HG03095 (cell line): ENCODE measurements around the gene PHLDB3.
"Not testable (repeated sequence)": the region's sequence is repeated elsewhere in the genome, so short reads cannot be mapped to it uniquely, and the experiment has no call there.

ENCODE experiments used
- ATAC-seq: cut with Tn5 transposase; IDR thresholded peaks from one replicate; pipeline ENCODE4 v1.9.1; 2021; ENCODE audit warnings: moderate library complexity; ENCODE audit not compliant: unreplicated experiment

PHLDB3 gene

GRCh38 chr19:43527860-43528622 is 23.5 kb upstream of the PHLDB3 start:
- no peak for ATAC-seq

DNA sequence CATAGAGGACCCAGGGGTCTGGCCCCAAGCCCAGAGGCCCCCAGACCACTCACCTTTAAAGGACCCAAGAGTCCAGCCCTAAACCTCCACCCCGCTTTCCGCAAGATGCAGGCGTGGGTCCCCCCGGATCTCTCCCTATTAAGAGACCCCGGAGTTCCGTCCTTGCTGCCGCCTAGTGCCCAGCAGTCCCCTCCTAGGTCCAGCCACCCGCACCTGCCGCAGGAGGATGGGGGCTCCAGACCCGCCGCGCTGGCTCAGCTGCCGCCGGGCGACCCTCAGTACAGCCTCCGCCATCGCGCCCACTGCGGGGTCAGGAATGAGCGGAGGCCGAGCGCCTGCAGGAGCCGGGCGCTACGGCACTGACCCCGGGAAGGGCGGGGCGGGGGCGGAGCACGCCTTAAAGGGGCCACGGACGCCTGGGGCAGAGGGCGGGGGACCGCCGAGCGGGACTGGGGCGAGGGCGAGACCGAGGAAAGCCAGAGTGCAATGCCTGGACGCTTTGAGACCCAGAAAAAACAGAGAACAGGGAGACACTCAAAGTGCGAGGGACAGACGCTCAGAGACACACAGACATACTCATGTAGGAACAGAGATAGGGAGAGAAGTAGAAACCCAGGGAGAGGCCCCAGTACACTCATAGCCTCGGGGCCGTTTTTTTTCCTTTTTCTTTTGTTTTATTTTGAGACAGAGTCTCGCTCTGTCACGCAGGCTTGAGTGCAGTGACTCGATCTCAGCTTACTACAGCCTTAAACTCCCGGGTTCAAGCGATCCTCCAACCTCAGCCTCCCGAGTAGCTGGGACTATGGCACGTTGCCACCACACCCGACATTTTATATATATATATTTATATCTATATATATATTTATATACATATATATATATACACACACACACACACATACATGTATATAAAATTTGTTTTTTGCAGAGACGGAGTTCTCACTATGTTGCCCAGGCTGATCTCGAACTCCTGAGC is 22.6 kb upstream of the PHLDB3 start, which contains the start of gene ETHE1:
ETHE1 (minus strand) TSS at position 318 of the 976 bp plus-strand sequence; CDS start at position 294, 24 bp downstream.
- ATAC-seq = peak; percentile 65

GRCh38 chr19:43525836-43526771 is 21.6 kb upstream of the PHLDB3 start:
- no peak for ATAC-seq

- no peak for ATAC-seq
Observed at GRCh38 chr19:43524922-43525835, 20.6 kb upstream of the PHLDB3 start.

DNA sequence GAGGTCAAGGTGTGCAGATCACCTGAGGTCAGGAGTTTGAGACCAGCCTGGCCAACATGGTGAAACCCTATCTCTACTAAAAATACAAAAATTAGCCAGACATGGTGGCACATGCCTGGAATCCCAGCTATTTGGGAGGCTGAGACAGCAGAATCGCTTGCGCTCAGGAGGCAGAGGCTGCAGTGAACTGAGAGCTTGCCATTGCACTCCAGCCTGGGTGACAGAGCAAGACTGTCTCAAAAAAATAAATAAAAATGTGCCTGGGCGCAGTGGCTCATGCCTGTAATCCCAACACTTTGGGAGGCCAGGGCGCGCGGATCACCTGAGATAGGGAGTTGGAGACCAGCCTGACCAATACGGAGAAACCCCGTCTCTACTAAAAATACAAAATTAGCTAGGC is 19.1 kb upstream of the PHLDB3 start:
- ATAC-seq = not testable (repeated sequence)

DNA sequence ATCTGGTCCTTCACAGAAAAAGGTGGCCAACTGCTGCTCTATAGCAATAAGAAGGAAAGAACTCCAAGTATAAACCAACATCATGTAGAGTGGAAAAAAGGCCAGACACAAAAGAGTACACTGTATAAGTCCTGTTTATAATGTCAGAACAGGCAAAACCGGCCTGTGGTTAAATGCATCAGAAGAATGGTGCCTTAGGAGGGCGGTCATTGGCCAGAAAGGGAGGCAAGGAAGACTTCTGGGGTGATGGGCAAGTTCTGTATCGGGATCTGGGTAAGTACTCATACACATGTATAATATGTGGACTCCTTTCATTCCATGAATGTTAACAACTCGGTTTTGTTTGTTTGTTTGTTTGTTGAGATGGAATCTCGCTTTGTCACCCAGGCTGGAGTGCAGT is 18.4 kb upstream of the PHLDB3 start:
- no peak for ATAC-seq

GRCh38 chr19:43519436-43520088 is 15.0 kb upstream of the PHLDB3 start:
- ATAC-seq = no peak

GRCh38 chr19:43518051-43518450 is 13.5 kb upstream of the PHLDB3 start:
- no peak for ATAC-seq

GRCh38 chr19:43512399-43512798 is 7.9 kb upstream of the PHLDB3 start:
- not testable (repeated sequence) for ATAC-seq

DNA sequence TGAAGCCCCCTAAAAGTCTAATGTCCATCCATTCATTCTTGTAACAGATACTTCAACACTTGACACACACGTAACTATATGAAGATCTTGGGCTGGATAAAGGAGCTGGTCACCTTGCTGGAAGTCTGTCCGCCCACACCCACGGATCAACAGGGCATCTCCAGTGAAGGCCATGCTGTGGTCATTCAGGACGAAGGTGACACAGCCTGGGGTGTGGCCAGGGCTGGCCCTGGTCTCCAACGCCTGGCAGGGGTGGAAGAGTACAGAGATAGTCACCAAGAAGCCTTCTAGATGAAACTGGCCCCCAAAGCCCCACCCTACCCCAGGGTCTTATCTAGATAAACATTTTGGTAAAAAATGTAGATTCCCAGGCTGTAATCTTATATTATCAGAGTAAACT is 6.8 kb upstream of the PHLDB3 start:
- no peak for ATAC-seq

DNA sequence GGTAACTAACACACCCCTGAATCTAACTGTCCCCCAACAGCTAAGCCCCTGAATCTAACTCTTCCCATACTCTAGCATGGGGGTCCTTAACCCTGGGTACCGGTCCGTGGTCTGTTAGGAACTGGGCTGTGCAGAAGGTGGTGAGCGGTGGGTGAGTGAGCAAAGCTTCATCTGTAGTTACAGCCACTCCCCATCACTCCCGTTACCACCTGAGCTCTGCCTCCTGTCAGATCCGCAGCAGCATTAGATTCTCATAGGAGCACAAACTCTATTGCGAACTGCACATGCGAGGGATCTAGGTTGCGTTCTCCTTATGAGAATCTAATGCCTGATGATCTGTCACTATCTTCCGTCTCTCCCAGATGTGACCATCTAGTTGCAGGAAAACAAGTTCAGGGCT is 6.2 kb upstream of the PHLDB3 start:
- ATAC-seq = no peak

DNA sequence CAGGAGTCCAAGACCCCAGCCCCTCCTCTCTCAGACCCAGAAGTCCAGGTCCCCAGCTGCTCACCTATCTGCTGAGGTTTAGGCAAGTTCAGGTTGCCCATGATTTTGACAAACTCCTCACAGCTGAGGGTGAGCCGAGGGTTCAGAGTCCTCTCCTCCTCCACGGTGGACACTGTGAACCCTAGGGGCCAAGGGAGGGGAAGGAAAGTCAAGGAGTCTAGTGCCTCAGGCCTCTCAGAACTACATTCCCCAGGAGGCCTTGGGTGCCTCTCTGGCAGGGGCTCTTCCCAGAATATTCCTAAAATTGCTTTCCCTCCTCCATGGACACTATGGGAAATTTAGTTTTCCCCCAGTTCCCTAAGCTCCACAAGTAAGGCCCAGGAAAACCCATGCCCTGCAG is 3.3 kb upstream of the PHLDB3 start:
- no peak for ATAC-seq

- ATAC-seq = no peak
Observed at GRCh38 chr19:43506629-43507028, 2.1 kb upstream of the PHLDB3 start.

DNA sequence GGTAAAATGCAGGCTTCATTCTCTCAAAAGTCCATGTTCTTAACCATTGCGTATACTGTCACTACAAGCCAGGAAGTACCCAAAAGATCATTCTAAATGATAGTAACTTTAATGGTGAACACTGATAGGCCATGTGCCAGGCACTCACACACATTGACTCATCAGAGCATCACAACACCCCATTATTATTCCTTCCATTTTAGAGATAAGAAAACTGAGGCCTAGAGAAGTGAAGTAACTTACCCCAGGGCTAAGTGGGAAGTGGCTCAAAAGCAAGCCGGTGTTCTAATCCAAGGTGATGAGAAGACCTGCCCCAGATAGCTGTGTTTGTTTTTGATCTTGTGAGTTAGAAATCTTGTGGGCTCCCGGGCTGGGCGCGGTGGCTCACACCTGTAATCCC is 1.4 kb upstream of the PHLDB3 start:
- ATAC-seq = no peak

DNA sequence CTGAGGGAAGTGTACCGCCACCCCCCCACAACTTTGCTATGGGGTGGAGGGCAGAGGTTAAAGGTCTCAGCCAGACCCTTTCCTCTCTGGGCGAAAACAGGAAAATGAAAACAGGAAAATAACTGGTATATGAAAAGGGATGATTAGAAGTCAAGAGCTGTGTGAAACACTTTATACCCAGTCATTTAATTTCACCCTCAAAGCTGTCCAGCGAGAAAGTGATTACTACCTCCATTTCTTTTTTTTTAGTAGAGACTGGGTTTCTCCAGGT is 575 bp upstream of the PHLDB3 start:
- ATAC-seq = no peak

DNA sequence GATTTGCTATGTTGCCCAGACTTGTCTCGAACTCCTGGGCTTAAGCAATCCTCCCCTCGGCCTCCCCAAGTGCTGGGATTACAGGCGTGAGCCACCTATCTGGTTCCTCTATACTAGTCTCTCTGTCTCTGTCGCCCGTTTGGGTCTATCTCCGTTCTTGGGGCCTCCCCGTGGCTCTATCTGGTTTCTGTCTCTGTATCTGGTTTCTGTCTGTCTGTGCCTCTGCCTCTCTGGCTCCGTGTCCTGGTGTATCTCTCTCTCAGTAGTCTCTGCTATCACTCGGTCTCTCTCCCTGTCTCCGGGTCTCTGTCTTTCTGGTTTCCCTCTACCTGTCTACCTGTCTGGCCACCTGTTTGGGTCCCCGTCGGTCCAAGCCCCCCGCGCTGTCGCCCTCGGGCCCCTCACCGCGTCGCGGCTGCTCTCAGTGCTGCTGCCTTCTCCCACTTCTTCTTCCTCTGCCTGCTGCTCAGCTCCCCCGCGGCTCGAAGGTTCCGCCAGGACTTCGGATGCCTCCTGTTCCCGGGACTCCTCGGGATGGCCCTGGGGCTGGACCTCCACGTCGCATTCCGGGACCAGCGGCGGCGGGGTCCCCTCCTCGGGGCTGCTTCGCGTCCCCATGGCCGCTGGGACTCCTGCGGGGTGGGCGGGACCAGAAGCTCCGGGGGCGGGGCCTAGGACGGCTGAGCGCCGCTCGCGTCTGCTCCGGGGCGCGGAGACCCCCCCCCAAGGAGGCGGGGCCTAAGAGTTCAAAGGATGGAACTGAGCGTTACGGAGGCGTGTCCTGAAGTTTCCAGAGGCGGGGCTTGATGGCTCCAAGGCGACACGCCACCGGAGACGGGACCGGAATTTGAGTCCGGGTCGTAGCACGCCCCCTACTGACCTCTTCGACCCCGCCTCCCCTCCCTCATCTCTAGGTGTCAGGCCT is 783 bp downstream of the PHLDB3 start:
- ATAC-seq = peak; percentile 72

- ATAC-seq = no peak
Observed at GRCh38 chr19:43502419-43502976, 2.0 kb downstream of the PHLDB3 start.
